B cell (primary cell): ENCODE results near the gene TNRC6A. TPM values are rescaled to one million over a fixed set of nuclear protein-coding genes. Genes with fewer than 3 reads are reported as not detected.
"Not testable (repeated sequence)": the region's sequence is repeated elsewhere in the genome, so short reads cannot be mapped to it uniquely, and the experiment has no call there.

Experiments
- ATAC-seq: fragments of 200-7000 bp; cut with Tn5 transposase; one replicate; pipeline ENCODE4 v1.10.0; 2021; ENCODE audit warnings: low read depth, mild to moderate bottlenecking, moderate number of reproducible peaks, moderate library complexity
- CTCF ChIA-PET: fragments of 350-600 bp; sonication (Branson Sonifier 250); formaldehyde crosslinking; loops from one replicate; lab custom pipeline; 2021; ENCODE audit warnings: antibody characterized with exemption, inconsistent platforms; lab: Charles Lee
- POLR2A ChIA-PET: fragments of 350-600 bp; sonication (Branson Sonifier 250); formaldehyde crosslinking; loops from one replicate; lab custom pipeline; 2021; ENCODE audit warnings: antibody characterized with exemption; lab: Charles Lee
- DNase-seq: peaks from one replicate; pipeline ENCODE4 v3.0.0; 2013
- H2AFZ ChIP-seq: 2 replicates; pipeline ENCODE4 v1.6.1; 2012; ENCODE audit warnings: mild to moderate bottlenecking, low read depth, low read length; ENCODE audit not compliant: insufficient read depth, poor library complexity, severe bottlenecking
- H3K27ac ChIP-seq, 2 donors: 1 replicate in 1 of 2; 2 replicates in 1 of 2; pipeline ENCODE4 v1.5.1; 2012 to 2013; ENCODE audit warnings: low read length in 2 of 2, mild to moderate bottlenecking in 2 of 2, moderate library complexity in 1 of 2
- H3K27me3 ChIP-seq, 4 experiments: fragments of 200-600 bp in 1 of 4; sonication (generic) in 1 of 4; replicated peaks in 1 of 4; 1 replicate in 2 of 4; 2 replicates in 2 of 4; pipeline versions ENCODE4 v1.6.1 to v1.7.0; 2013 to 2016; ENCODE audit warnings: low read length in 3 of 4, mild to moderate bottlenecking in 2 of 4, mixed read lengths in 1 of 4, moderate library complexity in 1 of 4; ENCODE audit not compliant: insufficient read depth in 4 of 4, control insufficient read depth in 3 of 4; ENCODE audit errors: control extremely low read depth in 1 of 4
- H3K36me3 ChIP-seq, 2 experiments: replicated peaks in 1 of 2; 1 replicate in 1 of 2; 2 replicates in 1 of 2; pipeline versions ENCODE4 v1.6.1 to v1.7.1; 2013; ENCODE audit warnings: low read length in 1 of 2; ENCODE audit not compliant: insufficient read depth in 2 of 2, control insufficient read depth in 1 of 2; ENCODE audit errors: control extremely low read depth in 1 of 2, extremely low read depth in 1 of 2
- H3K4me1 ChIP-seq, 2 donors: fragments of 200-600 bp in 1 of 2; sonication (generic) in 1 of 2; 1 replicate in 1 of 2; 2 replicates in 1 of 2; pipeline versions ENCODE4 v1.5.1 to v1.6.1; 2013 to 2017; ENCODE audit warnings: low read length in 2 of 2; ENCODE audit not compliant: control insufficient read depth in 2 of 2, insufficient read depth in 2 of 2
- H3K4me2 ChIP-seq: replicated peaks from 2 replicates; pipeline ENCODE3; 2012; ENCODE audit warnings: mild to moderate bottlenecking, low read depth, low read length; ENCODE audit not compliant: poor library complexity, severe bottlenecking
- H3K4me3 ChIP-seq, 5 experiments: fragments of 200-600 bp in 1 of 5; sonication (generic) in 1 of 5; 1 replicate in 3 of 5; 2 replicates in 2 of 5; pipeline versions ENCODE4 v1.5.1 to v1.7.0; 2011 to 2016; ENCODE audit warnings: low read length in 4 of 5, mild to moderate bottlenecking in 4 of 5, low read depth in 2 of 5, control low read depth in 1 of 5, moderate library complexity in 1 of 5; ENCODE audit not compliant: insufficient read depth in 1 of 5; ENCODE audit errors: control extremely low read depth in 1 of 5, extremely low read depth in 1 of 5
- H3K79me2 ChIP-seq: fragments of 200-600 bp; sonication (generic); one replicate; pipeline ENCODE4 v1.6.0; 2016; ENCODE audit warnings: low read length; ENCODE audit not compliant: control insufficient read depth, insufficient read depth
- H3K9ac ChIP-seq: fragments of 200-600 bp; sonication (generic); 2 replicates; pipeline ENCODE4 v1.6.1; 2017; ENCODE audit warnings: mild to moderate bottlenecking, low read length, moderate library complexity
- H3K9me3 ChIP-seq, 3 donors: one replicate each; pipeline versions ENCODE4 v1.6.1 to v1.7.1; 2013; ENCODE audit warnings: low read length in 2 of 3; ENCODE audit not compliant: control insufficient read depth in 2 of 3, insufficient read depth in 1 of 3; ENCODE audit errors: control extremely low read depth in 1 of 3
- H4K20me1 ChIP-seq: 2 replicates; pipeline ENCODE4 v1.6.0; 2012; ENCODE audit warnings: mild to moderate bottlenecking, low read length; ENCODE audit not compliant: insufficient read depth, control insufficient read depth, poor library complexity, severe bottlenecking
- H3K27ac Mint-ChIP-seq: one replicate; pipeline ENCODE4 v1.8.0; 2021; ENCODE audit warnings: mixed read lengths
- H3K27me3 Mint-ChIP-seq: one replicate; pipeline ENCODE4 v1.8.0; 2021; ENCODE audit warnings: mixed read lengths
- H3K4me1 Mint-ChIP-seq: one replicate; pipeline ENCODE4 v1.8.0; 2021; ENCODE audit warnings: mixed read lengths
- H3K4me3 Mint-ChIP-seq: one replicate; pipeline ENCODE4 v1.8.0; 2021; ENCODE audit warnings: mixed read lengths
- H3K9me3 Mint-ChIP-seq: one replicate; pipeline ENCODE4 v1.8.0; 2022; ENCODE audit warnings: mixed read lengths; ENCODE audit not compliant: insufficient read depth
- CTCF ChIP-seq: fragments of 200-600 bp; IDR thresholded peaks from one replicate; pipeline ENCODE4 v1.8.0; 2022; ENCODE audit warnings: antibody characterized with exemption, mild to moderate bottlenecking
- EZH2 ChIP-seq: IDR thresholded peaks from 2 replicates; pipeline ENCODE4 v1.6.1; 2012; ENCODE audit warnings: borderline replicate concordance, low read depth, mild to moderate bottlenecking, moderate library complexity, low read length; ENCODE audit not compliant: insufficient read depth, poor library complexity, severe bottlenecking
- WGBS: methylation state at CpG from one replicate; pipeline ENCODE4 v1.1.5; 2013; ENCODE audit warnings: missing lambda C conversion rate; ENCODE audit not compliant: insufficient coverage; 5-methylcytosine and 5-hydroxymethylcytosine counted together
- intact Hi-C: fragments of 100-400 bp; cut with micrococcal nuclease; formaldehyde crosslinking; loops from one replicate; pipeline ENCODE4 v1.10.0; 2022
- polyA plus RNA-seq: library from polyadenylated mRNA; depleted of rRNA; stranded (reverse); fragments of >200 nt; gene quantifications from 2 replicates; pipeline ENCODE4 v1.2.3, GENCODE V29; 2012
- total RNA-seq, 2 donors: library from RNA; stranded (reverse); fragments of 120-200 nt in 1 of 2; gene quantifications; 1 replicate in 1 of 2; 2 replicates in 1 of 2; pipeline versions ENCODE4 v1.2.3 to v1.2.4, GENCODE V29; 2013 to 2022

TNRC6A gene
- total and polyA plus RNA-seq, 2 donors (not counting 1 experiment from before 2014, with no cell fraction given) = 79.3 to 104 TPM

- Histone ChIP-seq H4K20me1 (peaks cover 51% of the 10 kb centered on the region), H3K36me3 (peaks cover 3 to 4% of the 10 kb centered on the region in 2 experiments), H3K4me1 (peaks cover 34 to 40% of the 10 kb centered on the region in 2 donors), H3K9me3 (no peaks in the 10 kb centered on the region), H3K27ac (peak overlapping the region in 1 of 2 donors; percentile 37), H3K4me2 (no peak overlapping the region), H3K79me2 (peaks cover 88% of the 10 kb centered on the region), H3K27me3 (no peaks in the 10 kb centered on the region), H3K4me3 (no peak overlapping the region), H2AFZ (no peak overlapping the region), H3K9ac (no peak overlapping the region)
- intact Hi-C loops = no loop called here
- ATAC-seq (peak; percentile 28), DNase-seq (peak; percentile 27)
- CTCF ChIA-PET = interaction anchor here (1.2 kb wide), 1 partner anchor 8 kb away, joined by 4 read pairs; no protein-coding TSS in a partner anchor
- Mint-ChIP-seq H3K4me1 (peaks cover 76% of the 10 kb centered on the region), H3K9me3 (no peaks in the 10 kb centered on the region), H3K27ac (peak overlapping the region; percentile 28), H3K4me3 (no peak overlapping the region), H3K27me3 (no peaks in the 10 kb centered on the region)
- POLR2A ChIA-PET = no interaction called here
- TF ChIP-seq CTCF (no peak), EZH2 (no peak)
- no CpG with 5 or more reads among the region's 3 CpGs for WGBS
Observed at GRCh38 chr16:24738895-24739294, 9.4 kb downstream of the TNRC6A start.

GRCh38 chr16:24741862-24742261 is 12.4 kb downstream of the TNRC6A start:
- Histone ChIP-seq H3K4me2 (no peak overlapping the region), H3K9me3 (no peaks in the 10 kb centered on the region), H3K27me3 (no peaks in the 10 kb centered on the region), H3K79me2 (peaks cover 92% of the 10 kb centered on the region), H2AFZ (no peak overlapping the region), H3K4me3 (no peak overlapping the region), H3K27ac (no peak overlapping the region), H3K9ac (no peak overlapping the region), H3K4me1 (peaks cover 32 to 34% of the 10 kb centered on the region in 2 donors), H4K20me1 (peaks cover 80% of the 10 kb centered on the region), H3K36me3 (peaks cover 4 to 9% of the 10 kb centered on the region in 2 experiments)
- no peaks in the 10 kb centered on the region for H3K27me3 Mint-ChIP-seq
- ATAC-seq (no peak), DNase-seq (no peak)
- ChIA-PET POLR2A (no interaction called here), CTCF (no interaction called here)
- no peak overlapping the region for H3K4me3 Mint-ChIP-seq
- 100% methylated on average over 3 of the region's 4 CpGs for WGBS
- no peak overlapping the region for H3K27ac Mint-ChIP-seq
- H3K4me1 Mint-ChIP-seq = peaks cover 79% of the 10 kb centered on the region
- TF ChIP-seq CTCF (no peak), EZH2 (no peak)
- intact Hi-C loops = no loop called here
- H3K9me3 Mint-ChIP-seq = no peaks in the 10 kb centered on the region

- CTCF ChIA-PET, H3K9me3 ChIP-seq, H3K27ac Mint-ChIP-seq: not testable (repeated sequence)
Observed at GRCh38 chr16:24742610-24743009, 13.2 kb downstream of the TNRC6A start.

More at GRCh38 chr16:24742610-24743009, 13.2 kb downstream of the TNRC6A start:
- H3K4me3 ChIP-seq, H3K9me3 Mint-ChIP-seq, H3K27me3 Mint-ChIP-seq, intact Hi-C loops, H3K9ac ChIP-seq, H3K27me3 ChIP-seq, H3K27ac ChIP-seq, ATAC-seq, H3K4me2 ChIP-seq, POLR2A ChIA-PET, H2AFZ ChIP-seq, H3K4me3 Mint-ChIP-seq, DNase-seq: not testable (repeated sequence)
- Histone ChIP-seq H4K20me1 (peaks cover 88% of the 10 kb centered on the region), H3K4me1 (peaks cover 26 to 29% of the 10 kb centered on the region in 2 donors), H3K79me2 (peaks cover 99% of the 10 kb centered on the region), H3K36me3 (peaks cover 4 to 13% of the 10 kb centered on the region in 2 experiments)
- H3K4me1 Mint-ChIP-seq = peaks cover 77% of the 10 kb centered on the region
- WGBS = 100% methylated on average over 1 of the region's 8 CpGs
